Immature natural killer cell (primary cell): ENCODE data around the gene RALGAPB. TPM values are rescaled to one million over a fixed set of nuclear protein-coding genes. Genes with fewer than 3 reads are reported as not detected.
A peak's percentile ranks its signal among the peaks of the same experiment; 100 is the strongest.

Experiments used
- DNase-seq, 3 donors: peaks; one replicate each; pipeline ENCODE4 v3.0.0; 2022; ENCODE audit warnings: mixed read lengths in 1 of 3
- H3K27ac Mint-ChIP-seq, 6 donors: one replicate each; pipeline ENCODE4 v1.8.0; 2020; ENCODE audit warnings: mixed read lengths in 6 of 6, mild to moderate bottlenecking in 5 of 6, inconsistent platforms in 4 of 6, moderate library complexity in 3 of 6
- H3K27me3 Mint-ChIP-seq, 3 donors: one replicate each; pipeline ENCODE4 v1.8.0; 2020 to 2021; ENCODE audit warnings: low read depth in 3 of 3, mild to moderate bottlenecking in 3 of 3, mixed read lengths in 3 of 3, moderate library complexity in 3 of 3, inconsistent platforms in 1 of 3
- H3K36me3 Mint-ChIP-seq, 3 donors: one replicate each; pipeline ENCODE4 v1.8.0; 2020; ENCODE audit warnings: mixed read lengths in 3 of 3, inconsistent platforms in 2 of 3, mild to moderate bottlenecking in 2 of 3
- H3K4me1 Mint-ChIP-seq, 2 donors: one replicate each; pipeline ENCODE4 v1.8.0; 2020; ENCODE audit warnings: inconsistent platforms in 2 of 2, mild to moderate bottlenecking in 2 of 2, mixed read lengths in 2 of 2, moderate library complexity in 1 of 2
- H3K4me3 Mint-ChIP-seq, 5 donors: one replicate each; pipeline ENCODE4 v1.8.0; 2020; ENCODE audit warnings: mild to moderate bottlenecking in 5 of 5, mixed read lengths in 5 of 5, inconsistent platforms in 3 of 5, moderate library complexity in 3 of 5
- H3K9me3 Mint-ChIP-seq, 6 donors: one replicate each; pipeline ENCODE4 v1.8.0; 2020; ENCODE audit warnings: mild to moderate bottlenecking in 6 of 6, mixed read lengths in 6 of 6, inconsistent platforms in 4 of 6, moderate library complexity in 3 of 6
- polyA plus RNA-seq, 3 donors: library from polyadenylated mRNA; unstranded; fragments of 300-500 nt; fragmentation: Illumina TruSeq; gene quantifications; one replicate each; pipeline ENCODE4 v1.2.3, GENCODE V29; 2021

The RALGAPB gene
- polyA plus RNA-seq, 3 donors from 2014 or later, result 7.5 to 16.7 (median 14.7) TPM

GRCh38 chr20:38615283-38615682 is 142.6 kb downstream of the RALGAPB start:
- no peak overlapping the region for H3K27ac Mint-ChIP-seq
- DNase-seq, result no peak
- peaks cover 7 to 16% (median 8%) of the 10 kb centered on the region in 3 donors for H3K27me3 Mint-ChIP-seq
- no peaks in the 10 kb centered on the region for H3K4me1 Mint-ChIP-seq
- H3K9me3 Mint-ChIP-seq, result no peaks in the 10 kb centered on the region
- H3K36me3 Mint-ChIP-seq, result no peaks in the 10 kb centered on the region
- no peak overlapping the region for H3K4me3 Mint-ChIP-seq

- DNase-seq, result no peak
- H3K4me1 Mint-ChIP-seq, result no peaks in the 10 kb centered on the region
- no peaks in the 10 kb centered on the region for H3K9me3 Mint-ChIP-seq
- H3K27ac Mint-ChIP-seq, result no peak overlapping the region
- no peaks in the 10 kb centered on the region for H3K36me3 Mint-ChIP-seq
- H3K4me3 Mint-ChIP-seq, result no peak overlapping the region
- H3K27me3 Mint-ChIP-seq, result peaks cover 7 to 18% (median 8%) of the 10 kb centered on the region in 3 donors
Measured at GRCh38 chr20:38616457-38616856, 143.8 kb downstream of the RALGAPB start.

- no peaks in the 10 kb centered on the region for H3K36me3 Mint-ChIP-seq
- no peaks in the 10 kb centered on the region for H3K4me1 Mint-ChIP-seq
- no peak overlapping the region for H3K27ac Mint-ChIP-seq
- H3K4me3 Mint-ChIP-seq, result no peak overlapping the region
- H3K9me3 Mint-ChIP-seq, result no peaks in the 10 kb centered on the region
- H3K27me3 Mint-ChIP-seq, result peaks cover 7 to 15% (median 8%) of the 10 kb centered on the region in 3 donors
- no peak for DNase-seq
Measured at GRCh38 chr20:38617011-38617829, 144.6 kb downstream of the RALGAPB start.

GRCh38 chr20:38617830-38618196 is 145.2 kb downstream of the RALGAPB start:
- H3K36me3 Mint-ChIP-seq, result no peaks in the 10 kb centered on the region
- H3K27me3 Mint-ChIP-seq, result peaks cover 3 to 12% (median 10%) of the 10 kb centered on the region in 3 donors
- DNase-seq, result no peak
- no peak overlapping the region for H3K27ac Mint-ChIP-seq
- no peaks in the 10 kb centered on the region for H3K4me1 Mint-ChIP-seq
- no peak overlapping the region for H3K4me3 Mint-ChIP-seq
- no peaks in the 10 kb centered on the region for H3K9me3 Mint-ChIP-seq

GRCh38 chr20:38620441-38620840 is 147.8 kb downstream of the RALGAPB start:
- no peak for DNase-seq
- Mint-ChIP-seq H3K4me1 (no peaks in the 10 kb centered on the region), H3K27ac (no peak overlapping the region), H3K4me3 (no peak overlapping the region), H3K36me3 (no peaks in the 10 kb centered on the region), H3K9me3 (peaks cover 0 to 2% (median 0%) of the 10 kb centered on the region in 6 donors), H3K27me3 (peaks cover 3 to 13% (median 9%) of the 10 kb centered on the region in 3 donors)

GRCh38 chr20:38623061-38623460 is 150.4 kb downstream of the RALGAPB start:
- no peaks in the 10 kb centered on the region for H3K4me1 Mint-ChIP-seq
- no peak for DNase-seq
- H3K36me3 Mint-ChIP-seq, result no peaks in the 10 kb centered on the region
- no peak overlapping the region for H3K4me3 Mint-ChIP-seq
- H3K9me3 Mint-ChIP-seq, result peaks cover 0 to 2% (median 0%) of the 10 kb centered on the region in 6 donors
- H3K27me3 Mint-ChIP-seq, result peaks cover 3 to 12% (median 9%) of the 10 kb centered on the region in 3 donors
- H3K27ac Mint-ChIP-seq, result no peak overlapping the region

- no peak overlapping the region for H3K27ac Mint-ChIP-seq
- peaks cover 0 to 2% (median 0%) of the 10 kb centered on the region in 6 donors for H3K9me3 Mint-ChIP-seq
- H3K27me3 Mint-ChIP-seq, result peaks cover 3 to 8% (median 6%) of the 10 kb centered on the region in 3 donors
- H3K4me3 Mint-ChIP-seq, result no peak overlapping the region
- H3K4me1 Mint-ChIP-seq, result no peaks in the 10 kb centered on the region
- no peaks in the 10 kb centered on the region for H3K36me3 Mint-ChIP-seq
- no peak for DNase-seq
Measured at GRCh38 chr20:38624084-38624483, 151.4 kb downstream of the RALGAPB start.

GRCh38 chr20:38625896-38626295 is 153.3 kb downstream of the RALGAPB start:
- Mint-ChIP-seq H3K27me3 (peaks cover 0 to 5% (median 2%) of the 10 kb centered on the region in 3 donors), H3K4me3 (no peak overlapping the region), H3K36me3 (no peaks in the 10 kb centered on the region), H3K27ac (no peak overlapping the region), H3K9me3 (peaks cover 0 to 2% (median 0%) of the 10 kb centered on the region in 6 donors), H3K4me1 (no peaks in the 10 kb centered on the region)
- DNase-seq, result no peak

GRCh38 chr20:38626921-38627659 is 154.4 kb downstream of the RALGAPB start:
- Mint-ChIP-seq H3K4me1 (no peaks in the 10 kb centered on the region), H3K9me3 (peaks cover 0 to 2% (median 0%) of the 10 kb centered on the region in 6 donors), H3K27ac (peak overlapping the region in 1 of 6 donors; percentile 58), H3K36me3 (no peaks in the 10 kb centered on the region), H3K4me3 (no peak overlapping the region), H3K27me3 (peaks cover 0 to 5% (median 2%) of the 10 kb centered on the region in 3 donors)
- no peak for DNase-seq

Other genes with a start within 250 kb of the RALGAPB start
- gene KIAA1755, start 212.1 kb upstream of the RALGAPB start, polyA plus RNA-seq, result not detected
- gene BPI, start 168.7 kb upstream of the RALGAPB start, polyA plus RNA-seq, result not detected
- not detected for gene LBP, start 126.4 kb upstream of the RALGAPB start, polyA plus RNA-seq
- 10 to 100 TPM; 42.8 to 86.0 (median 44.9) TPM for gene SNHG17, start 37.5 kb upstream of the RALGAPB start, polyA plus RNA-seq
- not detected for gene ADIG, start 108.4 kb downstream of the RALGAPB start, polyA plus RNA-seq
- gene ARHGAP40, start 129.0 kb downstream of the RALGAPB start, polyA plus RNA-seq, result not detected